Measurements from ENCODE around the gene ZCCHC10. TPM values are rescaled to one million over a fixed set of nuclear protein-coding genes. Genes with fewer than 3 reads are reported as not detected.

Gene ZCCHC10
- total and polyA plus RNA-seq, 11 donors, result 9.9 to 24.1 (median 17.1) TPM

DNA sequence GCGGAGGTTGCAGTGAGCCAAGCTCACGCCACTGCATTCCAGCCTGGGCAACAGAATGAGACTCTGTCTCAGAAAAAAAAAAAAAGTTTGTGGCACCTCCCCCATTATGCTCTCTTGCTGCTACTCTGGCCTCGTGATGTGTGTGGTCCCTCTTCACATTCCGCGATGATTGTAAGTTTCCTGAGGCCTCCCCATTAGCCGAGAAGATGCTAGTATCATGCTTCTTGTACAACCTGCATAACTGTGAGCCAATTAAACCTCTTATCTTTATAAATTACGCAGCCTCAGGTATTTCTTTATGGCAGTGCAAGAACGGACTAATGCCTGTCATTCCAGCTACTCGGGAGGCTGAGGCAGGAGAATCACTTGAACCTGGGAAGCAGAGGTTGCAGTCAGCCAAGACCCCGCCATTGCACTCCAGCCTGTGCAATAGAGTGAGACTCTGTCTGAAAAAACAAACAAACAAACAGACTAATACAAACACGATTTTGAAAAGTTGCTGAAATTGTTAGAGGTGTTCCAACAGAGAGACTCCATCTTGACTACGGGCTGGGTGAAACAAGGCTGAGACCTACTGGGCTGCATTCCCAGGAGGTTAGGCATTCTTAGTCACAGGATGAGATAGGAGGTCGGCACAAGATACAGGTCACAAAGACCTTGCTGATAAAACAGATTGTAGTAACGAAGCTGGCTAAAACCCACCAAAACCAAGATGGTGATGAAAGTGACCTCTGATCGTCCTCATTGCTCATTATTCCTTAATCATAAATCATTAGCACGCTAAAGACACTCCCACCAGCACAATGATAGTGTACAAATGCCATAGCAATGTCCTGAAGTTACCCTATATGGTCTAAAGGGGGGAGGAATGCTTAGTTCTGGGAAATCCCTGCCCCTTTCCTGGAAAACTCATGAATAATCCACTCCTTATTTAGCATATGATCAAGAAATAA lies 54.6 kb downstream of the ZCCHC10 start:
- intact Hi-C loops (cut with DNase I), result loop anchor here in 1 of 10 donors (10.0 kb wide), 1 partner anchor 53 kb away; the partner anchor contains the start of gene ZCCHC10
- H3K9me3 ChIP-seq, result peaks cover 0 to 2% (median 0%) of the 10 kb centered on the region in 12 donors
- H3K36me3 ChIP-seq, result no peaks in the 10 kb centered on the region
- TF ChIP-seq, protein P1, sequence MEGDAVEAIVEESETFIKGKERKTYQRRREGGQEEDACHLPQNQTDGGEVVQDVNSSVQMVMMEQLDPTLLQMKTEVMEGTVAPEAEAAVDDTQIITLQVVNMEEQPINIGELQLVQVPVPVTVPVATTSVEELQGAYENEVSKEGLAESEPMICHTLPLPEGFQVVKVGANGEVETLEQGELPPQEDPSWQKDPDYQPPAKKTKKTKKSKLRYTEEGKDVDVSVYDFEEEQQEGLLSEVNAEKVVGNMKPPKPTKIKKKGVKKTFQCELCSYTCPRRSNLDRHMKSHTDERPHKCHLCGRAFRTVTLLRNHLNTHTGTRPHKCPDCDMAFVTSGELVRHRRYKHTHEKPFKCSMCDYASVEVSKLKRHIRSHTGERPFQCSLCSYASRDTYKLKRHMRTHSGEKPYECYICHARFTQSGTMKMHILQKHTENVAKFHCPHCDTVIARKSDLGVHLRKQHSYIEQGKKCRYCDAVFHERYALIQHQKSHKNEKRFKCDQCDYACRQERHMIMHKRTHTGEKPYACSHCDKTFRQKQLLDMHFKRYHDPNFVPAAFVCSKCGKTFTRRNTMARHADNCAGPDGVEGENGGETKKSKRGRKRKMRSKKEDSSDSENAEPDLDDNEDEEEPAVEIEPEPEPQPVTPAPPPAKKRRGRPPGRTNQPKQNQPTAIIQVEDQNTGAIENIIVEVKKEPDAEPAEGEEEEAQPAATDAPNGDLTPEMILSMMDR (IDR thresholded peaks at IDR 0.05), result no peak
- no peak for TF ChIP-seq POLR2A (IDR thresholded peaks at IDR 0.05)
- WGBS, 4 donors, result 69 to 74% (median 74%) methylated on average over 16 of the region's 16 CpGs
- no peak for ATAC-seq
- H3K4me3 ChIP-seq, result no peak overlapping the region
- no peaks in the 10 kb centered on the region for H3K27me3 ChIP-seq
- H3K27ac ChIP-seq, result no peak overlapping the region
- DNase-seq, result no peak
- no peaks in the 10 kb centered on the region for H3K4me1 ChIP-seq

DNA sequence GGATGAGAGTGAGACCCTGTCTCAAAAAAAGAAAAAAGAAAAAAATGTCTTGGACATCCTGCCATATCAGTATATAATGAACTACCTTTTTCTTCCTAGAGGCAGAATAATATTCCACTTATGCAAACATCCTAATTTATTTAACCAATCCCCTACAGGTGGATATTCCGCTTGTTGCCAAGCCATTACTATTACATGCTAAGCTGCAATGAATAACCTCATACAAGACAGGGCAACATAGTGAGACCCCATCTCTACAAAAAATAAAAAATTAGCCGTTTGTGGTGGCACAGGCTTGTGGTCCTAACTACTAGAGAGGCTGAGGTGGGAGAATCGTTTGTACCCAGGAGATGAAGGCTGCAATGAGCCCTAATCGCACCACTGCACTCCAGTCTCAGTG lies 61.2 kb downstream of the ZCCHC10 start:
- Histone ChIP-seq H3K4me3 (no peak overlapping the region), H3K27me3 (no peaks in the 10 kb centered on the region), H3K27ac (no peak overlapping the region), H3K9me3 (no peaks in the 10 kb centered on the region), H3K36me3 (no peaks in the 10 kb centered on the region), H3K4me1 (peaks cover 0 to 31% (median 20%) of the 10 kb centered on the region in 12 donors)
- intact Hi-C loops (cut with DNase I), result loop anchor here in 1 of 10 donors (10.0 kb wide), 2 partner anchors 70 to 90 kb away; partner anchors contain the start of gene HSPA4
- WGBS, 4 donors, result 93 to 98% (median 95%) methylated on average over 4 of the region's 4 CpGs
- ATAC-seq, result no peak
- DNase-seq, result no peak
- TF ChIP-seq, protein P1 (IDR thresholded peaks at IDR 0.05), result no peak
- TF ChIP-seq POLR2A (IDR thresholded peaks at IDR 0.05), result no peak

DNA sequence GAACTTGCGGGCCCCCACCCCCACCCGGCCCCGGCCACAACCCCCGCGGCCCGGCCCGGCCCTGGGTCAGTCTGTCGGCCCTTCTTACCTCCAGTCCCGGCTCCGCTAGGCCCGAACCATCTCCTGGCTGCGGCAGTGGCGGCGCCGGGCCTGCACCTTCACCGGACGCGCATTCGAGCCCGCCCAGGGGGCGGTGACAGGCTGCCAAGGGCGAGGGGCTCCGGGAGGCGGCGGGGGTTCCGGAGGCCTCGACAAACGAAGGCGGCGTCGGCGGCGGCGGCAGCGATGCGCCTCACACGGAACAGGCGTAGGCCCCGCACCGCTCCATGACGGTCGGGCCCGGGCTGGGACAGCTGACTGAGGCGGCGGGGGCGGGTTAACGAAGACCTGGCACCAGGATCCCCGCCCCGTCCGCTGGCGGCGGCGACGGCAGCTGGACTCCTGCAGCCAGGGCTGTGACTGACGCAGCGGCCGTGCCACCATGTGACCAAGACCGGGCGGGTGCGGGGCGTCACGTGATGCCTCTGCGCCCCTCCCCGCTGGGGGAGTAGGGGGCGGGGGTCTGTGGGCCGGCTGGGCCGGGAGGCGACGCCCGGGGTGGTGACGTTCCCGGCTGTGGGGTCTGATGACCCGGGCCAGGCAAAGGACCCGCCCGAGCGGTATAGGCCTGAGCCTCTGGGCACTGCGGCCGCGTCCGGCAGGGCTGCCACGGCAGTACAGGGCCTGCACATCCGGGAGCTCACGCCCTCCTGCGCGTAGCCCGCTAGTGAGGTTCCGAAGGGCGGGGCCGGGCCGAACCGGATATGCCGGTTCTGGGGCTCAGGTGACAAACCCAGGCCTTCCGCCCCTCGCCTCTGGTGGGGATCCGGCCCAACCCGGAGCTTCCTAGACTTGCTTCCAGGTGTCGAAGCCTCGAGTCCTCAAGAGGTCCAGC lies 62.9 kb downstream of the ZCCHC10 start, which contains the start of gene AFF4:
AFF4 (minus strand) TSS at position 464 of the 934 bp plus-strand sequence. CDS start 26,445 bp downstream, outside the sequence.
- H3K4me3 ChIP-seq, result peak within 1 kb of the TSS; percentile 70 to 98 (median 92)
- H3K27me3 ChIP-seq, result no peaks in the 10 kb centered on the region
- no peaks in the 10 kb centered on the region for H3K36me3 ChIP-seq
- peak; percentile 93 to 98 (median 96) for ATAC-seq
- intact Hi-C loops (cut with DNase I), result loop anchor here in 6 of 10 donors (1.0 to 10.0 kb wide), 7 partner anchors 63 to 91 kb away; partner anchors contain the start of genes HSPA4 (in 2 of the 6) and ZCCHC10 (in 2 of the 6)
- H3K27ac ChIP-seq, result peak within 1 kb of the TSS; percentile 86 to 100 (median 98)
- TF ChIP-seq, protein P1 (IDR thresholded peaks at IDR 0.05), result peak in 1 of 12 donors; percentile 10
- peak; percentile 59 to 97 for TF ChIP-seq POLR2A (IDR thresholded peaks at IDR 0.05)
- WGBS, 4 donors, result 0 to 1% (median 0%) methylated on average over 44 to 98 of the region's 98 CpGs
- H3K4me1 ChIP-seq, result peaks cover 0 to 43% (median 25%) of the 10 kb centered on the region in 12 donors
- no peaks in the 10 kb centered on the region for H3K9me3 ChIP-seq
- DNase-seq, result peak; percentile 97 to 99 (median 99)
